ENCODE data around the gene NMNAT1. TPM values are rescaled to one million over a fixed set of nuclear protein-coding genes. Genes with fewer than 3 reads are reported as not detected.
A peak's percentile ranks its signal among the peaks of the same experiment; 100 is the strongest.

NMNAT1 gene
- total RNA-seq, 1 experiment from 2014 or later = 2.3 TPM

GRCh38 chr1:9902060-9902452 is 41.2 kb upstream of the NMNAT1 start (continued):
- no peak for TF ChIP-seq ZNF423 (CRISPR knock-in tag; IDR thresholded peaks at IDR 0.05)

- TF ChIP-seq NR1H2 (CRISPR knock-in tag; IDR thresholded peaks at IDR 0.05) (no peak), ZNF263 (CRISPR knock-in tag; IDR thresholded peaks at IDR 0.05; ENCODE audit: low read depth) (no peak), NR3C1 (CRISPR knock-in tag; conservative IDR thresholded peaks at IDR 0.05; ENCODE audit: low read depth) (no peak)
- DNase-seq (ENCODE audit: low spot score) (no peak), ATAC-seq (no peak)
- no peaks in the 10 kb centered on the region for H3K9me3 Mint-ChIP-seq
- peaks cover 14% of the 10 kb centered on the region for H3K4me1 Mint-ChIP-seq
- H3K27ac Mint-ChIP-seq = no peak overlapping the region
- no peaks in the 10 kb centered on the region for H3K27me3 Mint-ChIP-seq (ENCODE audit: low read depth)
- POLR2A ChIA-PET = no interaction called here
- no peak overlapping the region for H3K4me3 Mint-ChIP-seq
- no peaks in the 10 kb centered on the region for H3K36me3 Mint-ChIP-seq
- CTCF ChIA-PET = interaction anchor here (0.6 kb wide), 1 partner anchor 13 kb away, joined by 3 read pairs; no protein-coding TSS in a partner anchor
These were observed 39.3 kb upstream of the NMNAT1 start for GRCh38 chr1:9903801-9904527.

GRCh38 chr1:9904596-9904995 is 38.7 kb upstream of the NMNAT1 start:
- ChIA-PET POLR2A (no interaction called here), CTCF (interaction anchor here (1.1 kb wide), 1 partner anchor 29 kb away, joined by 3 read pairs; no protein-coding TSS in a partner anchor)
- Mint-ChIP-seq H3K36me3 (no peaks in the 10 kb centered on the region), H3K4me3 (no peak overlapping the region), H3K4me1 (peaks cover 18% of the 10 kb centered on the region), H3K27me3 (ENCODE audit: low read depth) (no peaks in the 10 kb centered on the region), H3K9me3 (no peaks in the 10 kb centered on the region), H3K27ac (no peak overlapping the region)
- TF ChIP-seq ZNF121 (CRISPR knock-in tag; IDR thresholded peaks at IDR 0.05) = no peak
- no peak for TF ChIP-seq IRF1 (CRISPR knock-in tag; IDR thresholded peaks at IDR 0.05)
- TF ChIP-seq ZNF671 (CRISPR knock-in tag; IDR thresholded peaks at IDR 0.05) = no peak
- TF ChIP-seq ZNF317 (CRISPR knock-in tag; IDR thresholded peaks at IDR 0.05; ENCODE audit: borderline replicate concordance, low read depth) = no peak
- no peak for ATAC-seq
- DNase-seq (ENCODE audit: low spot score) = no peak

- ChIA-PET POLR2A (no interaction called here), CTCF (interaction anchor here (0.9 to 1.1 kb wide), 2 partner anchors 30 to 43 kb away, joined by 3 read pairs; no protein-coding TSS in a partner anchor)
- H3K27ac Mint-ChIP-seq = peak overlapping the region; percentile 86
These were observed 38.3 kb upstream of the NMNAT1 start for GRCh38 chr1:9905010-9905409.

More at GRCh38 chr1:9905010-9905409, 38.3 kb upstream of the NMNAT1 start:
- no peak for ATAC-seq
- TF ChIP-seq CDX4 (CRISPR knock-in tag; IDR thresholded peaks at IDR 0.05; ENCODE audit: borderline replicate concordance) = no peak
- TF ChIP-seq MXD4 (CRISPR knock-in tag; IDR thresholded peaks at IDR 0.05; ENCODE audit: borderline replicate concordance) = no peak
- no peak for TF ChIP-seq CREB1 (CRISPR knock-in tag; IDR thresholded peaks at IDR 0.05)
- no peak for TF ChIP-seq OVOL2 (CRISPR knock-in tag; IDR thresholded peaks at IDR 0.05; ENCODE audit: borderline replicate concordance)
- no peak for TF ChIP-seq MYBL2 (CRISPR knock-in tag; IDR thresholded peaks at IDR 0.05)
- no peak for TF ChIP-seq NR2C2 (CRISPR knock-in tag; IDR thresholded peaks at IDR 0.05)
- no peak for TF ChIP-seq MAX (CRISPR knock-in tag; IDR thresholded peaks at IDR 0.05)
- no peak for TF ChIP-seq ZBTB43 (CRISPR knock-in tag; IDR thresholded peaks at IDR 0.05)
- no peak for TF ChIP-seq USF1 (CRISPR knock-in tag; IDR thresholded peaks at IDR 0.05)
- TF ChIP-seq E2F1 (CRISPR knock-in tag; IDR thresholded peaks at IDR 0.05) = no peak
- TF ChIP-seq FOXK1 (CRISPR knock-in tag; IDR thresholded peaks at IDR 0.05) = no peak
- TF ChIP-seq HMGA2 (CRISPR knock-in tag; IDR thresholded peaks at IDR 0.05) = no peak
- TF ChIP-seq ZNF138 (CRISPR knock-in tag; conservative IDR thresholded peaks at IDR 0.05) = no peak
- TF ChIP-seq E2F4 (CRISPR knock-in tag; IDR thresholded peaks at IDR 0.05; ENCODE audit: borderline replicate concordance, low read depth) = no peak
- no peak overlapping the region for H3K4me3 Mint-ChIP-seq
- no peaks in the 10 kb centered on the region for H3K27me3 Mint-ChIP-seq (ENCODE audit: low read depth)
- DNase-seq (ENCODE audit: low spot score) = no peak
- H3K4me1 Mint-ChIP-seq = peaks cover 18% of the 10 kb centered on the region
- no peaks in the 10 kb centered on the region for H3K36me3 Mint-ChIP-seq
- H3K9me3 Mint-ChIP-seq = no peaks in the 10 kb centered on the region

Measured in WTC11 (cell line).